Cardiac muscle cell (in vitro differentiated cells and primary cell): ENCODE results near the gene SPRN. TPM values are rescaled to one million over a fixed set of nuclear protein-coding genes. Genes with fewer than 3 reads are reported as not detected.
"Not testable (repeated sequence)": the region's sequence is repeated elsewhere in the genome, so short reads cannot be mapped to it uniquely, and the experiment has no call there.

Experiments
- DNase-seq, 2 donors: peaks; one replicate each; pipeline versions ENCODE4 v3.0.0 to v3.0.0-alpha.2; 2010 to 2017; ENCODE audit warnings: low read depth in 1 of 2, low spot score in 1 of 2
- H3K27ac ChIP-seq: fragments of 200-600 bp; sonication (generic); 2 replicates; pipeline ENCODE4 v1.5.1; 2016
- H3K27me3 ChIP-seq: fragments of 200-600 bp; sonication (generic); 2 replicates; pipeline ENCODE4 v1.6.0; 2016; ENCODE audit warnings: control low read depth
- H3K36me3 ChIP-seq: fragments of 200-600 bp; sonication (generic); 2 replicates; pipeline ENCODE4 v1.5.1; 2016; ENCODE audit warnings: control low read depth
- H3K4me1 ChIP-seq: fragments of 200-600 bp; sonication (generic); 2 replicates; pipeline ENCODE4 v1.8.1; 2017; ENCODE audit warnings: low read depth, mild to moderate bottlenecking, mixed run types
- H3K4me3 ChIP-seq: fragments of 200-600 bp; sonication (generic); 2 replicates; pipeline ENCODE4 v1.5.1; 2016; ENCODE audit warnings: mild to moderate bottlenecking
- H3K9me3 ChIP-seq: fragments of 200-600 bp; sonication (generic); 2 replicates; pipeline ENCODE4 v1.5.1; 2017; ENCODE audit warnings: low read depth, mild to moderate bottlenecking, control low read depth
- polyA plus RNA-seq: library from polyadenylated mRNA; unstranded; fragments of >200 nt; fragmentation: Nextera tagmentation; extraction: Ambion mirVana; gene quantifications from 2 replicates; pipeline ENCODE4 v1.2.1, GENCODE V29; 2016
- total RNA-seq: library from RNA; depleted of rRNA; stranded (reverse); fragments of >200 nt; gene quantifications from 2 replicates; pipeline ENCODE4 v1.2.3, GENCODE V29; 2016
- TF ChIP-seq, protein P1 (sequence below): IDR thresholded peaks from 2 replicates; pipeline ENCODE4 v1.5.1; 2012; ENCODE audit warnings: low read depth, mild to moderate bottlenecking, low read length

The SPRN gene
- total and polyA plus RNA-seq, 2 experiments from 2014 or later: 0.33 to 2.3 TPM

- Histone ChIP-seq H3K27me3 (no peaks in the 10 kb centered on the region), H3K4me3 (no peak overlapping the region), H3K9me3 (no peaks in the 10 kb centered on the region), H3K4me1 (no peaks in the 10 kb centered on the region), H3K36me3 (peaks cover 15% of the 10 kb centered on the region), H3K27ac (no peak overlapping the region)
- TF ChIP-seq, protein P1, sequence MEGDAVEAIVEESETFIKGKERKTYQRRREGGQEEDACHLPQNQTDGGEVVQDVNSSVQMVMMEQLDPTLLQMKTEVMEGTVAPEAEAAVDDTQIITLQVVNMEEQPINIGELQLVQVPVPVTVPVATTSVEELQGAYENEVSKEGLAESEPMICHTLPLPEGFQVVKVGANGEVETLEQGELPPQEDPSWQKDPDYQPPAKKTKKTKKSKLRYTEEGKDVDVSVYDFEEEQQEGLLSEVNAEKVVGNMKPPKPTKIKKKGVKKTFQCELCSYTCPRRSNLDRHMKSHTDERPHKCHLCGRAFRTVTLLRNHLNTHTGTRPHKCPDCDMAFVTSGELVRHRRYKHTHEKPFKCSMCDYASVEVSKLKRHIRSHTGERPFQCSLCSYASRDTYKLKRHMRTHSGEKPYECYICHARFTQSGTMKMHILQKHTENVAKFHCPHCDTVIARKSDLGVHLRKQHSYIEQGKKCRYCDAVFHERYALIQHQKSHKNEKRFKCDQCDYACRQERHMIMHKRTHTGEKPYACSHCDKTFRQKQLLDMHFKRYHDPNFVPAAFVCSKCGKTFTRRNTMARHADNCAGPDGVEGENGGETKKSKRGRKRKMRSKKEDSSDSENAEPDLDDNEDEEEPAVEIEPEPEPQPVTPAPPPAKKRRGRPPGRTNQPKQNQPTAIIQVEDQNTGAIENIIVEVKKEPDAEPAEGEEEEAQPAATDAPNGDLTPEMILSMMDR: no peak
- no peak for DNase-seq
Measured at GRCh38 chr10:133415752-133416151, 8.7 kb downstream of the SPRN start.

- H3K9me3 ChIP-seq, H3K4me3 ChIP-seq: not testable (repeated sequence)
- peaks cover 21% of the 10 kb centered on the region for H3K36me3 ChIP-seq
Measured at GRCh38 chr10:133414401-133414800, 10.0 kb downstream of the SPRN start.

GRCh38 chr10:133412381-133412711 lies 12.1 kb downstream of the SPRN start:
- Histone ChIP-seq H3K9me3 (no peaks in the 10 kb centered on the region), H3K4me1 (no peaks in the 10 kb centered on the region), H3K36me3 (peaks cover 18% of the 10 kb centered on the region), H3K4me3 (no peak overlapping the region), H3K27ac (no peak overlapping the region), H3K27me3 (no peaks in the 10 kb centered on the region)
- TF ChIP-seq, protein P1: no peak
- DNase-seq: no peak

More at GRCh38 chr10:133414401-133414800, 10.0 kb downstream of the SPRN start:
- H3K27ac ChIP-seq, H3K27me3 ChIP-seq, DNase-seq, H3K4me1 ChIP-seq: not testable (repeated sequence)

- Histone ChIP-seq H3K4me3 (no peak overlapping the region), H3K4me1 (no peaks in the 10 kb centered on the region), H3K9me3 (no peaks in the 10 kb centered on the region), H3K27me3 (no peaks in the 10 kb centered on the region), H3K27ac (no peak overlapping the region), H3K36me3 (peaks cover 18% of the 10 kb centered on the region)
- TF ChIP-seq, protein P1: no peak
- DNase-seq: no peak
Measured at GRCh38 chr10:133411523-133412380, 12.7 kb downstream of the SPRN start.

DNA sequence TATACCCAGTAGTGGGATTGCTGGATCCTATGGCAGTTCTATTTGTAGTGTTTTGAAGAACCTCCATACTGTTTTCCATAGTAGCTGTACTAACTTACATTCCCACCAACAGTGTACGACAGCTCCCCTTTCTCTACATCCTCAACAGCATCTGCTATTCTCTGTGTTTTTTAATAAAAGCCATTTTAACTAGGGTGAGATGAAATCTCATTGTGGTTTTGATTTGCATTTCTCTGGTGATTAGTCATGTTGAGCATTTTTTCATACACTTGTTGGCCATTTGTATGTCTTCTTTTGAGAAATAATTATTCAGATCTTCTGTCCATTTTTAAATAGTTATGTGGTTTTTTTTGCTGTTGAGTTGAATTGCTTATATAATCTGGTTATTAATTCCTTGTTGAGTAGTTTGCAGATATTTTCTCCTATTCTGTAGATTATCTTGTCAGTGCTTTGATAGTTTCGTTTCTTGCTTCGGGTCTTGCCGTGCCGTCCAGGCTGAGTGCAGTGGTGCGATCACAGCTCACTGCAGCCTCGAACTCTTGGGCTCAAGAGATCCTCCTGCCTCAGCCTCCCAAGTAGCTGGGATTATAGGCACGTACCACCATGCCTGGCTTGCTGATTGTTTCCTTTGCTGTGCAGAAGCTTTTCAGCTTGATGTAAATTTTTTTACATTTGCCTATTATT lies 18.4 kb downstream of the SPRN start:
- DNase-seq: peak in 1 of 2 donors; percentile 23
- Histone ChIP-seq H3K4me1 (no peaks in the 10 kb centered on the region), H3K27me3 (no peaks in the 10 kb centered on the region), H3K4me3 (no peak overlapping the region), H3K36me3 (peaks cover 33% of the 10 kb centered on the region), H3K9me3 (no peaks in the 10 kb centered on the region), H3K27ac (no peak overlapping the region)
- TF ChIP-seq, protein P1: no peak

DNA sequence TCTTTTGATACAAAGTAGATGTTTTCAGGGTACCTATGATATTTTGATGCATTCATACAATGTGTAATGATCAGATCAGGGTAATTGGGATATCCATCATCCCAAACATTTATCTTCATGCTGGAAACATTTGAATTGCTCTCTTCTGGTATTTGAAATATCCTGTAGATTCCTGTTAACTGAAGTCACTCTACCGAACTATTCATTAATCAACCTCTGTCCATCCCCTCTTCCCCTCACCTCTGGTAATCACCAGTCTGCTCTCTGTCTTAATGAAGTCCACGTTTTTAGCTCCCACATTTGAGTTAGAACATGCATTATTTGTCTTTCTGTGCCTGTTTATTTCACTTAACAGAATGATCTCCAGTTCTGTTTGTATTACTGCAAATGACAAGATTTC lies 19.2 kb downstream of the SPRN start:
- Histone ChIP-seq H3K27ac (no peak overlapping the region), H3K9me3 (no peaks in the 10 kb centered on the region), H3K27me3 (no peaks in the 10 kb centered on the region), H3K36me3 (peaks cover 26% of the 10 kb centered on the region), H3K4me3 (no peak overlapping the region), H3K4me1 (no peaks in the 10 kb centered on the region)
- DNase-seq: no peak
- TF ChIP-seq, protein P1: no peak
